HEK293 (cell line): ENCODE results near the gene TLE2.
A peak's percentile ranks its signal among the peaks of the same experiment; 100 is the strongest.

ENCODE experiments used
- CTCF ChIA-PET: fragments of 350-600 bp; formaldehyde crosslinking; extraction: SDS; loops from one replicate; lab custom pipeline; 2021; ENCODE audit warnings: antibody characterized with exemption; lab: Yijun Ruan, JAX
- POLR2A ChIA-PET: fragments of 300-600 bp; formaldehyde crosslinking; extraction: SDS; loops from one replicate; lab custom pipeline; 2020; ENCODE audit warnings: antibody characterized with exemption, inconsistent platforms; lab: Yijun Ruan, JAX
- H3K27ac ChIP-seq: fragments of 200-500 bp; sonication (Bioruptor generic); 2 replicates; pipeline ENCODE4 v1.5.1; 2014; ENCODE audit warnings: low read depth, low read length, control low read depth, inconsistent platforms; ENCODE audit errors: extremely low read depth
- H3K36me3 ChIP-seq, 2 experiments: fragments of 200-500 bp in 1 of 2; sonication (Bioruptor generic) in 1 of 2; 1 replicate in 1 of 2; 2 replicates in 1 of 2; pipeline ENCODE4 v1.5.1; 2014 to 2017; ENCODE audit warnings: inconsistent platforms in 2 of 2, low read length in 2 of 2; ENCODE audit not compliant: control insufficient read depth in 2 of 2, insufficient read depth in 1 of 2
- H3K4me1 ChIP-seq: fragments of 200-500 bp; sonication (Bioruptor generic); 2 replicates; pipeline ENCODE4 v1.5.1; 2014; ENCODE audit warnings: mild to moderate bottlenecking, low read length, inconsistent platforms; ENCODE audit not compliant: control insufficient read depth, insufficient read depth
- H3K4me3 ChIP-seq: 2 replicates; pipeline ENCODE4 v1.5.1; 2011; ENCODE audit warnings: low read depth, mild to moderate bottlenecking, control low read depth, low read length, moderate library complexity
- H3K9me3 ChIP-seq: fragments of 200-500 bp; sonication (Bioruptor generic); 2 replicates; pipeline ENCODE4 v1.5.1; 2014; ENCODE audit warnings: low read depth, low read length, inconsistent platforms; ENCODE audit not compliant: control insufficient read depth, insufficient read depth
- EGR2 ChIP-seq: fragments of 450-650 bp; formaldehyde crosslinking; IDR thresholded peaks from 2 replicates; pipeline ENCODE4 v1.5.1; 2016; ENCODE audit warnings: low read depth, missing biosample characterization, missing genetic modification characterization
- PRDM10 ChIP-seq: fragments of 450-650 bp; formaldehyde crosslinking; IDR thresholded peaks from 2 replicates; pipeline ENCODE4 v1.5.1; 2016; ENCODE audit warnings: missing biosample characterization, missing genetic modification characterization
- PRDM6 ChIP-seq: fragments of 450-650 bp; formaldehyde crosslinking; IDR thresholded peaks from 2 replicates; pipeline ENCODE4 v1.5.1; 2017; ENCODE audit warnings: missing biosample characterization, missing genetic modification characterization
- RBAK ChIP-seq: fragments of 450-650 bp; formaldehyde crosslinking; IDR thresholded peaks from 2 replicates; pipeline ENCODE4 v1.5.1; 2016; ENCODE audit warnings: missing biosample characterization, missing genetic modification characterization
- YY1 ChIP-seq: fragments of 450-650 bp; formaldehyde crosslinking; IDR thresholded peaks from 2 replicates; pipeline ENCODE4 v1.5.1; 2018; ENCODE audit warnings: missing biosample characterization, missing genetic modification characterization
- ZFHX2 ChIP-seq: fragments of 450-650 bp; formaldehyde crosslinking; conservative IDR thresholded peaks from 2 replicates; pipeline ENCODE4 v1.5.1; 2016; ENCODE audit warnings: missing biosample characterization, missing genetic modification characterization
- ZNF121 ChIP-seq: fragments of 450-650 bp; formaldehyde crosslinking; IDR thresholded peaks from 2 replicates; pipeline ENCODE4 v1.5.1; 2016; ENCODE audit warnings: missing biosample characterization, missing genetic modification characterization
- ZNF133 ChIP-seq: fragments of 450-650 bp; formaldehyde crosslinking; IDR thresholded peaks from 2 replicates; pipeline ENCODE4 v1.5.1; 2016; ENCODE audit warnings: missing biosample characterization, missing genetic modification characterization
- ZNF16 ChIP-seq: fragments of 450-650 bp; formaldehyde crosslinking; IDR thresholded peaks from 2 replicates; pipeline ENCODE4 v1.5.1; 2016; ENCODE audit warnings: low read depth, missing biosample characterization, missing genetic modification characterization
- ZNF174 ChIP-seq: fragments of 450-650 bp; formaldehyde crosslinking; IDR thresholded peaks from 2 replicates; pipeline ENCODE4 v1.5.0; 2017; ENCODE audit warnings: missing biosample characterization, mild to moderate bottlenecking, missing genetic modification characterization
- ZNF214 ChIP-seq: fragments of 450-650 bp; formaldehyde crosslinking; IDR thresholded peaks from 2 replicates; pipeline ENCODE4 v1.5.1; 2017; ENCODE audit warnings: missing biosample characterization, mild to moderate bottlenecking, missing genetic modification characterization, borderline replicate concordance
- ZNF248 ChIP-seq: fragments of 450-650 bp; formaldehyde crosslinking; IDR thresholded peaks from 2 replicates; pipeline ENCODE4 v1.5.1; 2017; ENCODE audit warnings: missing biosample characterization, missing genetic modification characterization
- ZNF513 ChIP-seq: fragments of 450-650 bp; IDR thresholded peaks from 2 replicates; pipeline ENCODE4 v1.5.1; 2018; ENCODE audit warnings: missing biosample characterization, missing genetic modification characterization
- ZNF623 ChIP-seq: fragments of 450-650 bp; formaldehyde crosslinking; IDR thresholded peaks from 2 replicates; pipeline ENCODE4 v1.5.1; 2016; ENCODE audit warnings: missing biosample characterization, missing genetic modification characterization
- ZNF701 ChIP-seq: fragments of 450-650 bp; formaldehyde crosslinking; IDR thresholded peaks from 2 replicates; pipeline ENCODE4 v1.5.1; 2016; ENCODE audit warnings: missing biosample characterization, missing genetic modification characterization
- ZNF768 ChIP-seq: fragments of 450-650 bp; formaldehyde crosslinking; IDR thresholded peaks from 2 replicates; pipeline ENCODE4 v1.5.1; 2018; ENCODE audit warnings: missing biosample characterization, mild to moderate bottlenecking, missing genetic modification characterization
- ZNF792 ChIP-seq: fragments of 450-650 bp; formaldehyde crosslinking; IDR thresholded peaks from 2 replicates; pipeline ENCODE4 v1.5.1; 2016; ENCODE audit warnings: missing biosample characterization, missing genetic modification characterization
- ZSCAN23 ChIP-seq: fragments of 450-650 bp; formaldehyde crosslinking; IDR thresholded peaks from 2 replicates; pipeline ENCODE4 v1.5.1; 2016; ENCODE audit warnings: missing biosample characterization, missing genetic modification characterization

TLE2 gene

GRCh38 chr19:3019211-3019854 lies 9.7 kb downstream of the TLE2 start:
- no peak for TF ChIP-seq ZNF133
- TF ChIP-seq ZFHX2 (tag by site-specific recombination): peak; percentile 35; the same call in 1 of the 2 replicates
- peak; percentile 20; the same call in 1 of the 2 replicates for TF ChIP-seq PRDM10 (tag by site-specific recombination)
- TF ChIP-seq, all 188 proteins: peak for 2
- ChIA-PET CTCF (no interaction called here), POLR2A (no interaction called here)
- no peaks in the 10 kb centered on the region for H3K4me1 ChIP-seq
- H3K36me3 ChIP-seq: no peaks in the 10 kb centered on the region; a peak in 1 of 3 replicates
- no peaks in the 10 kb centered on the region for H3K9me3 ChIP-seq
- H3K4me3 ChIP-seq: no peak overlapping the region
- H3K27ac ChIP-seq: no peak overlapping the region

- Histone ChIP-seq H3K27ac (no peak overlapping the region), H3K9me3 (no peaks in the 10 kb centered on the region), H3K4me1 (no peaks in the 10 kb centered on the region), H3K36me3 (no peaks in the 10 kb centered on the region; a peak in 1 of 3 replicates), H3K4me3 (no peak overlapping the region)
- CTCF ChIA-PET: interaction anchor here (0.7 to 1.2 kb wide), 2 partner anchors 20 to 67 kb away, joined by 3 to 4 read pairs; no protein-coding TSS in a partner anchor
- peak; percentile 74 for TF ChIP-seq ZNF121 (tag by site-specific recombination)
- no peak for TF ChIP-seq ZNF623
- peak; percentile 68; the same call in 1 of the 2 replicates for TF ChIP-seq ZNF768 (tag by site-specific recombination)
- POLR2A ChIA-PET: interaction anchor here (0.6 kb wide), 1 partner anchor 26 kb away, joined by 3 read pairs; no protein-coding TSS in a partner anchor
Observed at GRCh38 chr19:3017923-3018322, 11.2 kb downstream of the TLE2 start.

GRCh38 chr19:3015126-3016057 lies 13.7 kb downstream of the TLE2 start:
- no peaks in the 10 kb centered on the region for H3K9me3 ChIP-seq
- H3K4me1 ChIP-seq: no peaks in the 10 kb centered on the region
- ChIA-PET CTCF (interaction anchor here (0.6 to 0.7 kb wide), 3 partner anchors 53 to 321 kb away, joined by 3 to 6 read pairs (median 3); no protein-coding TSS in a partner anchor), POLR2A (interaction anchor here (0.9 to 1.1 kb wide), 2 partner anchors 20 to 38 kb away, joined by 3 to 6 read pairs; partner anchors contain the start of gene TLE6)
- no peak overlapping the region for H3K27ac ChIP-seq
- TF ChIP-seq ZNF16 (tag by site-specific recombination) (peak; percentile 93), RBAK (no peak)
- no peaks in the 10 kb centered on the region; a peak in 1 of 3 replicates for H3K36me3 ChIP-seq
- no peak overlapping the region for H3K4me3 ChIP-seq

GRCh38 chr19:3014135-3014534 lies 14.9 kb downstream of the TLE2 start:
- ChIA-PET CTCF (interaction anchor here (1.0 to 1.2 kb wide), 2 partner anchors 51 to 150 kb away, joined by 4 read pairs; no protein-coding TSS in a partner anchor), POLR2A (no interaction called here)
- H3K9me3 ChIP-seq: no peaks in the 10 kb centered on the region
- no peaks in the 10 kb centered on the region; a peak in 1 of 3 replicates for H3K36me3 ChIP-seq
- TF ChIP-seq EGR2 (tag by site-specific recombination): no peak
- TF ChIP-seq PRDM6: no peak
- no peak for TF ChIP-seq ZSCAN23 (tag by site-specific recombination)
- no peak for TF ChIP-seq ZNF513 (tag by site-specific recombination)
- TF ChIP-seq ZNF214: no peak
- no peak for TF ChIP-seq ZNF701 (tag by site-specific recombination)
- TF ChIP-seq ZNF792: no peak
- no peak for TF ChIP-seq YY1
- no peak for TF ChIP-seq ZNF174 (tag by site-specific recombination)
- TF ChIP-seq ZNF248 (tag by site-specific recombination): no peak
- H3K4me1 ChIP-seq: no peaks in the 10 kb centered on the region
- H3K27ac ChIP-seq: no peak overlapping the region
- H3K4me3 ChIP-seq: no peak overlapping the region
